ENCODE measurements around the gene MAP4K2. TPM values are rescaled to one million over a fixed set of nuclear protein-coding genes. Genes with fewer than 3 reads are reported as not detected.

The MAP4K2 gene
- total RNA-seq, 1 experiment from 2014 or later: 24.5 TPM

DNA sequence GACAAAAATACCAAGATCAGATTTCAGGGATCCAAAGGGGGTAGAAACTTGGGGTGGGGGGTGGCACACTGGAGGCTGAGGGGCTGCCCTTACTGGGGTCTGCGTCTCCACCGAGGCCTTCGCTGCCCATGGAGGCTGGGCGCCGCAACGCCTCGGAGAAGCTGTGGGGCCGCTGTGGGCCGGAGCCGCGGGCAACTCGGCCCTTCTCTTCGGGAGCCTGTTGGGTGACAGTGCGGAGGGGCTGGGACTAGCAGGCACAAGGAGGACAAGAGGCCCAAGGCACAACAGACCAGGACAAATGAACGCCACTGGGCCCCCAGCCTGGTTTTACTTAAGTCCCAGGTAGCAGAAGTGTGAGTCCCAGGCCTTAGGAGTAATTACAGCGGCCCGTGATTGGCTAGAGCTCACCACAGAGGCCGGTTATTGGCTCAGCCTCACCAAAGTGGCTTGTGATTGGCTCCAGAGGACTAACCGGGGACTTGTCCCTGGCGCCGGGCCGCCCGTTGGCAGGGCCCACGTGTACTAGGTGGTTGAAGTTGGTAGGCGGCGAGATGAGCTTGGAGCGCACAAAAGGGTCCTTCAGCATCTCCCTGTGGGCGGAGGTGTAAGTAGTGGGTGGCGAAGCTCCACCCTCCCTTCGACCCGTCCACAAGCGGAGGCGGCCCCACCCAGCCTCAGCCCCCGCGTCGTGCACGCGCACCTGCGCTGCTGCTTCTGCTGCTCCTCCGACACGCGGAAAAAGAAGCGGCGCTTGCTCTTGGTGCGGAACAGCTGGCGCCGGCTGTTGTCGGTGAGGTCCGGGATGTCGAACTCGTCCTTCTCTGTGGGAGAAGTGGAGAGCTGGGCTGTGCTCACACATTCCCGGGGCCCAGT lies 23.8 kb upstream of the MAP4K2 start:
- CTCF ChIA-PET: interaction anchor here (1.0 to 1.8 kb wide), 5 partner anchors 16 to 138 kb away, joined by 3 to 5 read pairs (median 4); partner anchors contain the start of gene MAP4K2
- no peaks in the 10 kb centered on the region for H3K4me1 Mint-ChIP-seq
- ATAC-seq (peak; percentile 94), DNase-seq (ENCODE audit: low spot score) (no peak)
- peaks cover 8% of the 10 kb centered on the region; the same call in 1 of the 2 replicates for H3K36me3 Mint-ChIP-seq
- no peak overlapping the region for H3K27ac Mint-ChIP-seq
- TF ChIP-seq MYBL2 (CRISPR knock-in tag; IDR thresholded peaks at IDR 0.05): no peak
- TF ChIP-seq, protein P1, sequence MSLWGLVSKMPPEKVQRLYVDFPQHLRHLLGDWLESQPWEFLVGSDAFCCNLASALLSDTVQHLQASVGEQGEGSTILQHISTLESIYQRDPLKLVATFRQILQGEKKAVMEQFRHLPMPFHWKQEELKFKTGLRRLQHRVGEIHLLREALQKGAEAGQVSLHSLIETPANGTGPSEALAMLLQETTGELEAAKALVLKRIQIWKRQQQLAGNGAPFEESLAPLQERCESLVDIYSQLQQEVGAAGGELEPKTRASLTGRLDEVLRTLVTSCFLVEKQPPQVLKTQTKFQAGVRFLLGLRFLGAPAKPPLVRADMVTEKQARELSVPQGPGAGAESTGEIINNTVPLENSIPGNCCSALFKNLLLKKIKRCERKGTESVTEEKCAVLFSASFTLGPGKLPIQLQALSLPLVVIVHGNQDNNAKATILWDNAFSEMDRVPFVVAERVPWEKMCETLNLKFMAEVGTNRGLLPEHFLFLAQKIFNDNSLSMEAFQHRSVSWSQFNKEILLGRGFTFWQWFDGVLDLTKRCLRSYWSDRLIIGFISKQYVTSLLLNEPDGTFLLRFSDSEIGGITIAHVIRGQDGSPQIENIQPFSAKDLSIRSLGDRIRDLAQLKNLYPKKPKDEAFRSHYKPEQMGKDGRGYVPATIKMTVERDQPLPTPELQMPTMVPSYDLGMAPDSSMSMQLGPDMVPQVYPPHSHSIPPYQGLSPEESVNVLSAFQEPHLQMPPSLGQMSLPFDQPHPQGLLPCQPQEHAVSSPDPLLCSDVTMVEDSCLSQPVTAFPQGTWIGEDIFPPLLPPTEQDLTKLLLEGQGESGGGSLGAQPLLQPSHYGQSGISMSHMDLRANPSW (CRISPR knock-in tag; conservative IDR thresholded peaks at IDR 0.05; ENCODE audit: low read depth): no peak
- TF ChIP-seq NFYB (CRISPR knock-in tag; conservative IDR thresholded peaks at IDR 0.05; ENCODE audit: low read depth): peak; percentile 75
- H3K27me3 Mint-ChIP-seq (ENCODE audit: low read depth): no peaks in the 10 kb centered on the region
- no peaks in the 10 kb centered on the region for H3K9me3 Mint-ChIP-seq
- no peak overlapping the region for H3K4me3 Mint-ChIP-seq
- POLR2A ChIA-PET: no interaction called here

- ChIA-PET POLR2A (no interaction called here), CTCF (interaction anchor here (1.0 to 1.8 kb wide), 4 partner anchors 22 to 38 kb away, joined by 3 to 5 read pairs (median 4); partner anchors contain the start of gene MAP4K2)
- ATAC-seq (no peak), DNase-seq (ENCODE audit: low spot score) (no peak)
- no peaks in the 10 kb centered on the region for H3K4me1 Mint-ChIP-seq
- H3K27ac Mint-ChIP-seq: no peak overlapping the region
- H3K4me3 Mint-ChIP-seq: no peak overlapping the region
- TF ChIP-seq ZNF138 (CRISPR knock-in tag; conservative IDR thresholded peaks at IDR 0.05): no peak
- no peak for TF ChIP-seq IRF2 (CRISPR knock-in tag; IDR thresholded peaks at IDR 0.05; ENCODE audit: borderline replicate concordance, low read depth)
- TF ChIP-seq ESRRA (CRISPR knock-in tag; IDR thresholded peaks at IDR 0.05; ENCODE audit: borderline replicate concordance): no peak
- TF ChIP-seq MXD4 (CRISPR knock-in tag; IDR thresholded peaks at IDR 0.05; ENCODE audit: borderline replicate concordance): no peak
- TF ChIP-seq CDX4 (CRISPR knock-in tag; IDR thresholded peaks at IDR 0.05; ENCODE audit: borderline replicate concordance): no peak
- TF ChIP-seq ZNF423 (CRISPR knock-in tag; IDR thresholded peaks at IDR 0.05): no peak
- TF ChIP-seq, protein P2, sequence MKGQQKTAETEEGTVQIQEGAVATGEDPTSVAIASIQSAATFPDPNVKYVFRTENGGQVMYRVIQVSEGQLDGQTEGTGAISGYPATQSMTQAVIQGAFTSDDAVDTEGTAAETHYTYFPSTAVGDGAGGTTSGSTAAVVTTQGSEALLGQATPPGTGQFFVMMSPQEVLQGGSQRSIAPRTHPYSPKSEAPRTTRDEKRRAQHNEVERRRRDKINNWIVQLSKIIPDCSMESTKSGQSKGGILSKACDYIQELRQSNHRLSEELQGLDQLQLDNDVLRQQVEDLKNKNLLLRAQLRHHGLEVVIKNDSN (CRISPR knock-in tag; IDR thresholded peaks at IDR 0.05): no peak
- no peak for TF ChIP-seq ZMAT4 (CRISPR knock-in tag; IDR thresholded peaks at IDR 0.05)
- no peak for TF ChIP-seq USF2 (CRISPR knock-in tag; IDR thresholded peaks at IDR 0.05)
- TF ChIP-seq, protein P3, sequence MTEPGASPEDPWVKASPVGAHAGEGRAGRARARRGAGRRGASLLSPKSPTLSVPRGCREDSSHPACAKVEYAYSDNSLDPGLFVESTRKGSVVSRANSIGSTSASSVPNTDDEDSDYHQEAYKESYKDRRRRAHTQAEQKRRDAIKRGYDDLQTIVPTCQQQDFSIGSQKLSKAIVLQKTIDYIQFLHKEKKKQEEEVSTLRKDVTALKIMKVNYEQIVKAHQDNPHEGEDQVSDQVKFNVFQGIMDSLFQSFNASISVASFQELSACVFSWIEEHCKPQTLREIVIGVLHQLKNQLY (CRISPR knock-in tag; IDR thresholded peaks at IDR 0.05): no peak
- TF ChIP-seq ZNF232 (CRISPR knock-in tag; IDR thresholded peaks at IDR 0.05): no peak
- peaks cover 8% of the 10 kb centered on the region; the same call in 1 of the 2 replicates for H3K36me3 Mint-ChIP-seq
- no peaks in the 10 kb centered on the region for H3K27me3 Mint-ChIP-seq (ENCODE audit: low read depth)
- no peaks in the 10 kb centered on the region for H3K9me3 Mint-ChIP-seq
Measured at GRCh38 chr11:64826062-64826461, 23.0 kb upstream of the MAP4K2 start.
